Renal cortex interstitium (tissue), 11 donors: ENCODE measurements around the gene TECR. TPM values are rescaled to one million over a fixed set of nuclear protein-coding genes. Genes with fewer than 3 reads are reported as not detected.
"Not testable (repeated sequence)": the region's sequence is repeated elsewhere in the genome, so short reads cannot be mapped to it uniquely, and the experiment has no call there.

Source experiments
- DNase-seq, 11 donors: peaks; one replicate each; pipeline ENCODE4 v3.0.0-alpha.2; 2013; ENCODE audit warnings: low read depth in 9 of 11, low spot score in 4 of 11; ENCODE audit errors: extremely low read depth in 1 of 11
- polyA plus RNA-seq, 3 donors: library from polyadenylated mRNA; unstranded; fragments of 120-200 nt; gene quantifications; one replicate each; pipeline ENCODE4 v1.2.1, GENCODE V29; 2013; ENCODE audit not compliant: insufficient read length in 3 of 3

Gene TECR
- polyA plus RNA-seq, 3 donors = 130 to 151 (median 147) TPM

DNA sequence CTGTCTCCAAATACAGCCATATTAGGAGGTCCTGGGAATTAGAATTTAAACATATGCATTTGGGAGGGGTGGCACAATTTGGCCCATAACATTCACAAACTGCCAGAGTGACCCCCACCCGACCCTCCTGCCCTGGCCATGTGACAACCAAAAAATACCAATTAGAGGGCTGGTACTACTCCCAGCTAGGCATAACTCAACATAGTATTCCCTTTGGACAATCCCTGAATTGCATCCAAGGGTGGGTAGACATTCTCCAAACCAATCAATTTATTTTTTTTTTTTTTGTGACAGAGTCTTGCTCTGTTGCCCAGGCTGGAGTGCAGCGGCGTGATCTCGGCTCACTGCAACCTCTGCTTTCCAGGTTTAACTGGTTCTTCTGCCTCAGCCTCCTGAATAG is 83.3 kb downstream of the TECR start:
- DNase-seq = no peak

DNA sequence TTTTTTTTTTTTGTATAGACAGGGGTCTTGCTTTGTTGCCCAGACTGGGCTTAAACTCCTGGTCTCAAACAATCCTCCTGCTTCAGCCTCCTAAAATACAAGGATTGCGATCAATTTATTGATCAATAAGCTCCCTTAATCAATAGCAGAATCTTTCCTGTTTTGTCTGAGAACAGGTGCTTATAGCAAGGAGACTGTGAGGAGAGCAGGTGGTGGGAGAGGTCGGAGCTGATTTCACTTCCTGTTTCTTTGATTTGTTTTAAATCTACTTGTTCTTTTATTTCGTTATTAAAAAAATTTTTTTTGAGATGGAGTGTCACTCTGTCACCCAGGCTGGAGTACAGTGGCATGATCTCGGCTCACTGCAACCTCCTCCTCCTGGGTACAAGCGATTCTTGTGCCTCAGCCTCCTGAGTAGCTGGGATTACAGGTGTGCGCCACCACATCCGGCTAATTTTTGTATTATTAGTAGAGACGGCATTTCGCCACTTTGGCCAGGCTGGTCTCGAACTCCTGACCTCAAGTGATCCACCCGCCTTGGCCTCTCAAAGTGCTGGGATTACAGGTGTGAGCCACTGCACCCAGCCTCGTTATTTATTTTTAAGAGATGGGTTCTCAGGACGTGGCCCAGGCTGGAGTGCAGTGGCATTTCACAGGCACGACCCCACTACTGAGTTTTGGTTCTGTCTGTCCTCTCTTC is 84.2 kb downstream of the TECR start:
- DNase-seq = not testable (repeated sequence)

DNA sequence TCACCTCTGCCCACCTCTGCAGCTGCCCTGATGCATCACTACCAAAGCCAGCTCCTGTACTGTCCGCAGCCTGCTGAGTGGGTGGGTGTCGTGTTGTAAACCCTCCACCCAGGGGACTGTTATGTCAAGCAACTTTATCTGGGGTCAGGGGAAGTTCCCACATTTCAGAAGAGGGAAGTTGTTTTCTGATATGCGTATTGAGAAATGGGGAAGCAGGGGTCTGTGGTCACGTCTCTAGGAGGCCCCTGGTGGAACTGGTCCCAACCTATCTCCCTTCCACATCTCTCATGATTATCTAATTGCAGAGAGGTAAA is 84.7 kb downstream of the TECR start:
- no peak for DNase-seq

Other genes starting within 250 kb of the TECR start
- gene ADGRE5, start 148.2 kb upstream of the TECR start, polyA plus RNA-seq = 10 to 100 TPM; 16.4 to 19.2 (median 18.4) TPM
- gene DDX39A, start 110.3 kb upstream of the TECR start, polyA plus RNA-seq = 10 to 100 TPM; 49.4 to 63.4 (median 62.7) TPM
- gene PKN1, start 96.3 kb upstream of the TECR start, polyA plus RNA-seq = 100 to 1,000 TPM in 1 of 3 donors, 10 to 100 TPM in 2; 87.0 to 106 (median 98.6) TPM
- 10 to 100 TPM in 1 of 3 donors, 1 to 10 TPM in 2; 1.6 to 13.3 (median 4.5) TPM for gene PTGER1, start 54.2 kb upstream of the TECR start, polyA plus RNA-seq
- 10 to 100 TPM; 56.0 to 87.9 (median 85.0) TPM for gene GIPC1, start 33.5 kb upstream of the TECR start, polyA plus RNA-seq
- gene DNAJB1, start 11.2 kb upstream of the TECR start, polyA plus RNA-seq = 100 to 1,000 TPM in 1 of 3 donors, 10 to 100 TPM in 2; 76.2 to 108 (median 97.3) TPM
- gene NDUFB7, start 42.5 kb downstream of the TECR start, polyA plus RNA-seq = 100 to 1,000 TPM in 2 of 3 donors, 10 to 100 TPM in 1; 67.6 to 121 (median 120) TPM
- under 1 TPM; 0.11 to 0.44 (median 0.16) TPM for gene CLEC17A, start 53.5 kb downstream of the TECR start, polyA plus RNA-seq
- gene ADGRE3, start 145.2 kb downstream of the TECR start, polyA plus RNA-seq = under 1 TPM; 0.16 to 0.23 (median 0.19) TPM
- 10 to 100 TPM; 17.4 to 29.8 (median 18.2) TPM for gene ZNF333, start 160.5 kb downstream of the TECR start, polyA plus RNA-seq
- under 1 TPM; 0.42 to 0.97 (median 0.64) TPM for gene ADGRE2, start 249.0 kb downstream of the TECR start, polyA plus RNA-seq